ENCODE data around the gene BIRC5. TPM values are rescaled to one million over a fixed set of nuclear protein-coding genes. Genes with fewer than 3 reads are reported as not detected.
"Not testable (repeated sequence)": the region's sequence is repeated elsewhere in the genome, so short reads cannot be mapped to it uniquely, and the experiment has no call there.

Gene BIRC5
- total and polyA plus RNA-seq, 3 experiments from 2014 or later = 0.69 to 65.1 (median 61.0) TPM

DNA sequence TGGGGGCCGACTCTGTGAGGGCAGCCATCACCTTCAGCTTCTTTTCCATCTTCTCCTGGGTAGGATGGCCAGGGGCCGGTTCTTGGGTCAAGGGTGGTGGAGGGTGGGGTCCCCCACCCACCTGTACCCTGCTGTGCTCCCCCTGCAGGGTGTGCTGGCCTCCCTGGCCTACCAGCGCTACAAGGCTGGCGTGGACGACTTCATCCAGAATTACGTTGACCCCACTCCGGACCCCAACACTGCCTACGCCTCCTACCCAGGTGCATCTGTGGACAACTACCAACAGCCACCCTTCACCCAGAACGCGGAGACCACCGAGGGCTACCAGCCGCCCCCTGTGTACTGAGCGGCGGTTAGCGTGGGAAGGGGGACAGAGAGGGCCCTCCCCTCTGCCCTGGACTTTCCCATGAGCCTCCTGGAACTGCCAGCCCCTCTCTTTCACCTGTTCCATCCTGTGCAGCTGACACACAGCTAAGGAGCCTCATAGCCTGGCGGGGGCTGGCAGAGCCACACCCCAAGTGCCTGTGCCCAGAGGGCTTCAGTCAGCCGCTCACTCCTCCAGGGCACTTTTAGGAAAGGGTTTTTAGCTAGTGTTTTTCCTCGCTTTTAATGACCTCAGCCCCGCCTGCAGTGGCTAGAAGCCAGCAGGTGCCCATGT, 42.3 kb upstream of the BIRC5 start:
- H3K4me3 ChIP-seq (ENCODE audit: low read length); H3K9me3 Mint-ChIP-seq; H3K9me3 ChIP-seq (ENCODE audit: low read length); H3K27ac ChIP-seq (ENCODE audit: low read depth, low read length); POLR2A ChIA-PET; DNase-seq; H3K27me3 Mint-ChIP-seq; H3K27me3 ChIP-seq (ENCODE audit: insufficient read depth, low read length, poor library complexity, severe bottlenecking); H3K36me3 ChIP-seq (ENCODE audit: insufficient read depth, low read length): not testable (repeated sequence)
- Mint-ChIP-seq H3K36me3 (peaks cover 0 to 34% (median 0%) of the 10 kb centered on the region in 3 donors), H3K4me3 (peak overlapping the region in 2 of 7 donors; percentile 13 to 15), H3K27ac (peak overlapping the region in 5 of 8 donors; percentile 26 to 84 (median 47)), H3K4me1 (peaks cover 31 to 67% (median 44%) of the 10 kb centered on the region in 3 donors)
- H3K4me1 ChIP-seq (ENCODE audit: insufficient read depth, low read length) = peaks cover 49% of the 10 kb centered on the region
- CTCF ChIA-PET = interaction anchor here (0.7 to 1.4 kb wide), 3 partner anchors 14 to 87 kb away, joined by 3 to 4 read pairs (median 3); no protein-coding TSS in a partner anchor

DNA sequence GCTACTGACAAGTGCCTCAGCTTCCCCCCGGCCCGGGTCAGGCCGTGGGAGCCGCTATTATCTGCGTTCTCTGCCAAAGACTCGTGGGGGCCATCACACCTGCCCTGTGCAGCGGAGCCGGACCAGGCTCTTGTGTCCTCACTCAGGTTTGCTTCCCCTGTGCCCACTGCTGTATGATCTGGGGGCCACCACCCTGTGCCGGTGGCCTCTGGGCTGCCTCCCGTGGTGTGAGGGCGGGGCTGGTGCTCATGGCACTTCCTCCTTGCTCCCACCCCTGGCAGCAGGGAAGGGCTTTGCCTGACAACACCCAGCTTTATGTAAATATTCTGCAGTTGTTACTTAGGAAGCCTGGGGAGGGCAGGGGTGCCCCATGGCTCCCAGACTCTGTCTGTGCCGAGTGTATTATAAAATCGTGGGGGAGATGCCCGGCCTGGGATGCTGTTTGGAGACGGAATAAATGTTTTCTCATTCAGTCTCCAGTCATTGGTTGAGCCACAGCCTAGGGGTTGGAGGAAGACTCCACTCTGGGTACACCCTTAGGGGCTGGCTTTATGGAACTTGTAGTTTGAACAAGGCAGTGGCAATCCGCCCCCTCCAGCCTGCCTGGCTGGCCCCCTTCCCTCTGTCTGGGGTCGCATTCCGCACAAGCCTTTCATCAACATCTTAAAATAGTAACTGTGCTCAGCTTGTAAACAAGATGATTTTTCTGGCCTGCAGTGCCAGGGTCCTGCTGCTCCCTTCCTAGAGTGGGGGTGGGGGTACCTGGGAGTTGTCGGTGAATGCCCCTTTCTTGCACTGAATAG, 41.6 kb upstream of the BIRC5 start:
- no peak overlapping the region for H3K4me3 ChIP-seq (ENCODE audit: low read length)
- ChIA-PET CTCF (interaction anchor here (0.7 to 1.2 kb wide), 2 partner anchors 47 to 87 kb away, joined by 3 to 4 read pairs; no protein-coding TSS in a partner anchor), POLR2A (no interaction called here)
- Mint-ChIP-seq H3K4me3 (peak overlapping the region in 2 of 7 donors; percentile 44 to 50), H3K27ac (peak overlapping the region in 7 of 8 donors; percentile 40 to 89 (median 78)), H3K36me3 (peaks cover 0 to 34% (median 0%) of the 10 kb centered on the region in 3 donors), H3K9me3 (no peaks in the 10 kb centered on the region), H3K27me3 (no peaks in the 10 kb centered on the region), H3K4me1 (peaks cover 33 to 71% (median 44%) of the 10 kb centered on the region in 3 donors)
- no peaks in the 10 kb centered on the region for H3K27me3 ChIP-seq (ENCODE audit: insufficient read depth, low read length, poor library complexity, severe bottlenecking)
- DNase-seq = no peak
- H3K4me1 ChIP-seq (ENCODE audit: insufficient read depth, low read length) = peaks cover 52% of the 10 kb centered on the region
- no peak overlapping the region for H3K27ac ChIP-seq (ENCODE audit: low read depth, low read length)
- H3K36me3 ChIP-seq (ENCODE audit: insufficient read depth, low read length) = no peaks in the 10 kb centered on the region
- no peaks in the 10 kb centered on the region for H3K9me3 ChIP-seq (ENCODE audit: low read length)

DNA sequence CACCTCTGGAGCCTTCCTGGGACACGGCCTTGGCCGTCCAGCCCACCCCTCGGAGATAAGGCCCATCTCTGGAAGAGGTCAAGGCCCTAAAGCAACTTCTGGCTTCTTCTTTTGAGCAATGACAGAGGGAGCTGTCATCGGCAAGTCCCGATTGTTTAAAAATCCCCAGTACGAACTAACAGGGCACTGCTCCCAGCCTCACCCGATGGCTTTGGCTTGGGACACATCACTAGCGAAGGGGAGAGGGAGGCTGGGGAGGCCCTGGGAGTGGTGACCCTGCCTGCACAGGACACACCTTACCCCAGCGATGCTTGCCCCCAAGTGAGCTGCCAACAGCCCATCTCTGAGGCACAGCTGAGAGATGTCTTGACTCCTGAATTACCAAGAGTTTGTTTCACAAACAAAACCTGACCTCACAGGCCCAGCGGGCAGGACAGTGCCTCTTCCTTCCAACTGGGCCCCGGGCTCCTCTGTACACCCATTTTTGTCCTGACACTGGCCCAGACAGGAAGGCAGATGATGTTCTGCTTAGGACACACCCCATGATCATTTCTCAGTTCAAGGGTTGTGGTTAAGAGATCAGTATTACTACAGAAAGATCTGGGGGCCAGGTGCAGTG, 40.8 kb upstream of the BIRC5 start:
- Histone ChIP-seq H3K27me3 (ENCODE audit: insufficient read depth, low read length, poor library complexity, severe bottlenecking) (no peaks in the 10 kb centered on the region), H3K36me3 (ENCODE audit: insufficient read depth, low read length) (no peaks in the 10 kb centered on the region), H3K4me1 (ENCODE audit: insufficient read depth, low read length) (peaks cover 47% of the 10 kb centered on the region), H3K27ac (ENCODE audit: low read depth, low read length) (no peak overlapping the region), H3K4me3 (ENCODE audit: low read length) (no peak overlapping the region), H3K9me3 (ENCODE audit: low read length) (no peaks in the 10 kb centered on the region)
- POLR2A ChIA-PET = interaction anchor here (1.0 kb wide), 1 partner anchor 35 kb away, joined by 3 read pairs; no protein-coding TSS in a partner anchor
- Mint-ChIP-seq H3K4me1 (peaks cover 33 to 69% (median 44%) of the 10 kb centered on the region in 3 donors), H3K27me3 (no peaks in the 10 kb centered on the region), H3K36me3 (peaks cover 0 to 34% (median 0%) of the 10 kb centered on the region in 3 donors), H3K9me3 (no peaks in the 10 kb centered on the region), H3K27ac (peak overlapping the region; percentile 40 to 89 (median 82)), H3K4me3 (peak overlapping the region in 3 of 7 donors; percentile 50 to 55 (median 55))
- CTCF ChIA-PET = interaction anchor here (0.6 to 1.7 kb wide), 4 partner anchors 39 to 88 kb away, joined by 3 to 4 read pairs (median 3); no protein-coding TSS in a partner anchor
- peak in 2 of 5 donors; percentile 28 to 29 for DNase-seq

DNA sequence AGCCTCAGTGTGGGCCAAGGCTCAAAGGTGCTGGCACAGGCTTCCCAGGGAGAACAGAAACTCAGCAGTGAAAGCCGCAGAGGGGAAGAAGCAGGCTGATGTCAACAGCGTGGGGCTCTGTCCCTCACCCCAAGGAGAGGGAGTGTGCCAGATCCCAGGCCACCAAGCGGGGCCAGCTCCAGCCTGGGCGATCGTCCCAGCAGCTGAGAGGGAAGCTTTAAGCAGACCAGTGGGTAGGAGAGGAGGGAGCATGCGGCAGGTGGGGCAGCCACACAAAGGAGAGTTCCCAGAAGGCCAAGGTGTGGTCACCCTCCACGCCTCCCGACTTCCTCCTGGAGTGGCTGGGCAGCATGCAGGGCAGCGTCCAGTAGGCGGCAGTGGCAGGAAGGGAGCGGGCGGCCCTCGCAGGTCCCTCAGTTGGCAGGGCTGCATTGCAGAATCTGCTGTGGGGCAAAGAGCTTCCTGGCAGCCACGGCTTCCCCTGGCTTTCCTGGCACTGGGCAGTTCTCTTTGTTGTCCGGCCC, 39.6 kb upstream of the BIRC5 start:
- H3K27ac Mint-ChIP-seq = peak overlapping the region in 3 of 8 donors; percentile 38 to 89 (median 76)
- Histone ChIP-seq H3K9me3 (ENCODE audit: low read length) (no peaks in the 10 kb centered on the region), H3K4me3 (ENCODE audit: low read length) (no peak overlapping the region), H3K4me1 (ENCODE audit: insufficient read depth, low read length) (peaks cover 44% of the 10 kb centered on the region), H3K36me3 (ENCODE audit: insufficient read depth, low read length) (no peaks in the 10 kb centered on the region), H3K27me3 (ENCODE audit: insufficient read depth, low read length, poor library complexity, severe bottlenecking) (no peaks in the 10 kb centered on the region), H3K27ac (ENCODE audit: low read depth, low read length) (no peak overlapping the region)
- DNase-seq = no peak
- peaks cover 0 to 34% (median 0%) of the 10 kb centered on the region in 3 donors for H3K36me3 Mint-ChIP-seq
- ChIA-PET POLR2A (no interaction called here), CTCF (interaction anchor here (1.0 to 2.5 kb wide), 4 partner anchors 12 to 77 kb away, joined by 3 to 13 read pairs (median 4); no protein-coding TSS in a partner anchor)
- H3K4me1 Mint-ChIP-seq = peaks cover 32 to 67% (median 44%) of the 10 kb centered on the region in 3 donors
- no peaks in the 10 kb centered on the region for H3K9me3 Mint-ChIP-seq
- H3K4me3 Mint-ChIP-seq = no peak overlapping the region
- no peaks in the 10 kb centered on the region for H3K27me3 Mint-ChIP-seq

DNA sequence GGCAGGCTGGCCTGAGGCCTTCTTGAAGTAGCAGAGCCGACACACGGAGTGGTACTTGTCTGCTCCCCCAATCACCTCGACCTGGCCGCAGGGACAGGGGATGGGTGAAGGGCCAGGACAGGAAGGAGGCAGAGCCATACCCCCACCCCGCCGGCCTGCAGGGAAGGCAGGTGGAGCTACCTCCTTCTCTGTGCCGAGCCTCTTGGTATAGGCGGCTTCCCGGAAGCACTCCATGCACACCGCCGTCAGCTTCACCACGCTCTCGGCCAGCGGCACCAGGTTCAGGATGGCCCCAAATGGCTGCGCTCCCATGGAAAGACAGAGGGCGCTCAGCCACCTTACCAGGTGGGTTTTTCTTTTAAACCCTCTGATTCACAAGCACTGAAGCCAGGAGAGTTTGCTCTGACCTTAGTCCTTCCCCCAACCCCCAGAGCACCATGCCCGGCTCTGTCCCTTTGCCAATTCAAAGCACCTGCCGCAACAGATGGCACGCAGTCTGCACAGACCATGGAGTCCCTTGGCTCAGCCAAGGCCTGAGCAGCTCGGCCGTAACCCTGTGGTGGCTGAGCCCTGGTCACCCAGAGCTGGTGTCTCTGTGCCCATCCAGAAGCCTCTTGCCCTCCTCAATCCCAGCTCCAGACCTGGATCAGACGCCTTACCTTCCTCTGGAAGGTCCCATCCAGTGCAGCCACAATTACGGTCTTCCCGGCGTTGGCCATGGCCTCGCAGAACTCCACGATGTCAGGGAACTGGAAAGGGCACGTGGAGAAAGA, 39.0 kb upstream of the BIRC5 start:
- Mint-ChIP-seq H3K4me1 (peaks cover 29 to 62% (median 41%) of the 10 kb centered on the region in 3 donors), H3K36me3 (peaks cover 0 to 34% (median 0%) of the 10 kb centered on the region in 3 donors), H3K27me3 (no peaks in the 10 kb centered on the region), H3K27ac (peak overlapping the region in 2 of 8 donors; percentile 38 to 84), H3K4me3 (no peak overlapping the region), H3K9me3 (no peaks in the 10 kb centered on the region)
- Histone ChIP-seq H3K4me1 (ENCODE audit: insufficient read depth, low read length) (peaks cover 38% of the 10 kb centered on the region), H3K27ac (ENCODE audit: low read depth, low read length) (no peak overlapping the region), H3K27me3 (ENCODE audit: insufficient read depth, low read length, poor library complexity, severe bottlenecking) (no peaks in the 10 kb centered on the region), H3K9me3 (ENCODE audit: low read length) (no peaks in the 10 kb centered on the region), H3K36me3 (ENCODE audit: insufficient read depth, low read length) (no peaks in the 10 kb centered on the region), H3K4me3 (ENCODE audit: low read length) (no peak overlapping the region)
- no peak for DNase-seq
- POLR2A ChIA-PET = interaction anchor here (0.5 kb wide), 1 partner anchor 22 kb away, joined by 5 read pairs; no protein-coding TSS in a partner anchor
- CTCF ChIA-PET = interaction anchor here (1.0 to 2.5 kb wide), 12 partner anchors 8 to 90 kb away, joined by 3 to 31 read pairs (median 11); partner anchors contain the start of gene TMC6

DNA sequence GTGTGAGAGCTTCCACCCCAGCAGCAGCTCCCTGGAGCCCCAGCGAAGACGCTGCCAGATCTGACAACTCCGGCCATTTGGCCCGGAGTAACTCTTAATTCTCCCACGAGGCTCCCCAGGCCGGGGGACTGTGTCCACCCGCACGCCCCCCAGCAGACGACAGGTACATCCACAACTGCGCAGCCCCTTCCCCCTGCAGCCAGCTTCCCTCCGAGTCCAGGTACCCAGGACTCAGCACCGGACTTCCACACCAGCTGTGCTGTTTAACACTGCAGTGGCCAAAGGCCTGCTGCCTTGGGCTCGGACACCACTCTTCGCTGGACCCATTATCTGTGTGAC, 38.4 kb upstream of the BIRC5 start:
- peaks cover 0 to 32% (median 0%) of the 10 kb centered on the region in 3 donors for H3K36me3 Mint-ChIP-seq
- no peak overlapping the region for H3K27ac ChIP-seq (ENCODE audit: low read depth, low read length)
- no peak overlapping the region for H3K27ac Mint-ChIP-seq
- DNase-seq = no peak
- peaks cover 37% of the 10 kb centered on the region for H3K4me1 ChIP-seq (ENCODE audit: insufficient read depth, low read length)
- ChIA-PET POLR2A (interaction anchor here (0.5 to 1.6 kb wide), 2 partner anchors 23 to 50 kb away, joined by 5 to 7 read pairs; no protein-coding TSS in a partner anchor), CTCF (interaction anchor here (1.0 to 2.5 kb wide), 15 partner anchors 9 to 100 kb away, joined by 3 to 31 read pairs (median 11); partner anchors contain the start of genes AFMID, TK1 and TMC6)
- no peak overlapping the region for H3K4me3 ChIP-seq (ENCODE audit: low read length)
- no peaks in the 10 kb centered on the region for H3K9me3 ChIP-seq (ENCODE audit: low read length)
- no peaks in the 10 kb centered on the region for H3K27me3 Mint-ChIP-seq
- H3K9me3 Mint-ChIP-seq = no peaks in the 10 kb centered on the region
- no peaks in the 10 kb centered on the region for H3K36me3 ChIP-seq (ENCODE audit: insufficient read depth, low read length)
- no peak overlapping the region for H3K4me3 Mint-ChIP-seq
- no peaks in the 10 kb centered on the region for H3K27me3 ChIP-seq (ENCODE audit: insufficient read depth, low read length, poor library complexity, severe bottlenecking)
- H3K4me1 Mint-ChIP-seq = peaks cover 31 to 62% (median 45%) of the 10 kb centered on the region in 3 donors
